Measurements from ENCODE around the gene RAB31.
A peak's percentile ranks its signal among the peaks of the same experiment; 100 is the strongest.

Gene RAB31

DNA sequence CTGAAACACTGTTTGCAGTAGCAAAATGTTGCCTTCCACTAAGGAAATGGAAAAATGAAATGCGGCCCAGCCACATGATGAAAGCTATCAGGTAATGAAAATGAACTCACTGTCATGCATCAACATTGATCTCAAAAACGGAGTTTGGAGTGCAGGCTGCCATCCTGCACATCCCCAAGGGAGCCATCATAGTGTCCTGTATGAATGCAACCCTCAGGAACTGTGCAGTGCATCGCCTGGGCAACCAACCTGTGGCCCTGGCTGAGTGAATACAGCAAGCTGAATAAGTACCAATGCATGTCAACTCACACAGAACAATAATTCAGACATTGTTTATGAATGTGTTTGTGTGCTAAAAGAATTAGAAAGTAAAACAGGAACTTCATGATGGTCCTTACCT, 154.6 kb downstream of the RAB31 start:
- DNase-seq (ENCODE audit: low read depth), result no peak

DNA sequence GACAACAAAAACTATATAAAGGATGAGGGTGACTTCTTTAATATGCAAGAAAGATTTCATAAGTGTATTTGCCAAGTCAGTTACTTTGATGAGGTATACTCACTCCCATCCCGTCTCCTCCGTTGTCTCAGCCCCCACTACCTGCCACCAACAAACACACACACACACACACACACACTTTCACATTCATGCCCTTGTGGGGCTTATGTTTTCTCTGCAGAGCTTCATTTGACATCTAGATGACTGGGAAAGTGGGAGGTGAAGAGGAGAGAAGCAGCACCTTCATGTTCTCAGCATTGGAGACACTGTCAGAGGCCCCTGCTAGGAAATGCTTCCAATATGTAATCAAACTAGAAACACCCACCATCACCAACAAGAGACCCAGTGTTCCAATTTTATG, 155.2 kb downstream of the RAB31 start:
- no peak for DNase-seq (ENCODE audit: low read depth)

- no peak for DNase-seq (ENCODE audit: low read depth)
Observed at GRCh38 chr18:9865764-9866490, 157.8 kb downstream of the RAB31 start.

DNA sequence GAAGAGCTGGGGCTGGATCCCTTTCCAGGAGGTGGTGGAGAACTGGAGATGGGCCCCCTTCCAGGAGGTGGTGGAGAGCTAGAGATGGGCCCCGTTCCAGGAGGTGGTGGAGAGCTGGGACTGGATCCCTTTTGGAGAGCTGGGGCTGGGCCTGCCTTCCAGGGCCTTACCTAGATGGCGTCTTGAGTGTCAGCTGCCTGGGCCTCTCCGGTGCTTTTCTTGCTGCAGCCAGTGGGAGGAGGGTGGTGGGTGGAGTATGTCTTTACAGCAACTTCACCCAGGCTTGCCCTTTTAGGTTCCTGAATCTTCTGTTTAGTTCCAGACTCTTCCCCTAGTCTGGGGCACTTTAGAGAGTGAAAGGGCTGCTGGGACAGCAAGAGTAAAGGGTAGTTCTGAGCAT, 158.5 kb downstream of the RAB31 start:
- no peak for DNase-seq (ENCODE audit: low read depth)

DNA sequence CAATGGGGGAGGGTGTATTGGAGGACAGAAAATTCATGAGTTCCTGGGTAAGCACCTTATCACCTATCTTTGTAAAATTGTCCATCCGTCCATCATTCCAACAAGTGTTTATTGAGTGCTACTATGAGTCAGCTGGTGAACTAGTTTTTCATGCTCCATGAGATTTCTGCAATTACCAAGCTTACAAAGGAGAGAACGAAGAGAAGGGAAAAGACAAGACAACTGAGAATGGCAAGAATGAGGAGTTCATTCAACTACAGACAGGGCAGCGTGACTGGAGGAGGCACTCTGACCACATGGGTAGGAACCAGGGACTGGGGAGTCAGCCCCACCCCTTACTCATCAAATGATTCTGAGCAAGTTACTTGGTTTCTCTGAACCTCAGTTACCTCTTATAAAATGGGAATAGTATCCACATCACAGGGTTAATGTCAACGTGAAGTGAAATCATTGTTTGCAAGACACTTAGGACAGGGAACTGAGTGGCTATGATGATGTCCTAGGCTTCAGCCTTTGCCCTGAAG, 159.0 kb downstream of the RAB31 start:
- DNase-seq (ENCODE audit: low read depth), result no peak

- no peak for DNase-seq (ENCODE audit: low read depth)
Observed at GRCh38 chr18:9868857-9869714, 161.0 kb downstream of the RAB31 start.

DNA sequence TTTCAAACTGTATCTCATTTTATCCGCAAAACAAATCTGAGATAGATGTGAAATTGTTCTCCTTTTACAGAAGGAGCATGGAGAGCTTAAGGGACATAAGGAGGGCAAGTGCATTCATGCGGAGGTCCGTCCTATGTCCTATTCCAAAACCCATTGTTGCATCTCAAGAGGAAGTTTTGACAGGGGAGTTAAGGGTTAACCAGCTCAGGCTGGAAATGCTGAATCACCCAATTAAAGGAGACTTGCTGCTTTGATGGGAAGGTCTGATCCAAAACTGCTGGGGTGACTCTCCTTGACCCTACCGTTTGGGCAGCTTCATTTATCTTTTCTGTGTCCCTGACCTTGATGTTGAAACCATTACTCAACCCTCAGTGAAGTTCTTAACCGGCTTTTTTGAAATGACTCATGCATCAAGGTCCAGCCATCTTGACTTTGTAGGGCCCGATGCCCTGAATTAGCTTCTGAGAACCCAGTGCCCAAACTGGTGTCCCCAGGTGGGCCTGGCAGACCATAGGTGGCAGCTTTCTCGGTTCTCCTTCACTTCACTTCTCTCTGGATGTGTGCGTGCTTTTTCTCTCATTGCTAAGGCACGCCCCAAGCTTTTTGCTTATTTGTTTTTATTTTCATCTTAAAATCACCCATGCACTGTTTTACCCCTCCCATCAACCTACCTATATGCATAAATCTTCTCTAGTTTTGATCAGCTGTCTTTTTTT, 161.8 kb downstream of the RAB31 start:
- no peak for DNase-seq (ENCODE audit: low read depth)

DNA sequence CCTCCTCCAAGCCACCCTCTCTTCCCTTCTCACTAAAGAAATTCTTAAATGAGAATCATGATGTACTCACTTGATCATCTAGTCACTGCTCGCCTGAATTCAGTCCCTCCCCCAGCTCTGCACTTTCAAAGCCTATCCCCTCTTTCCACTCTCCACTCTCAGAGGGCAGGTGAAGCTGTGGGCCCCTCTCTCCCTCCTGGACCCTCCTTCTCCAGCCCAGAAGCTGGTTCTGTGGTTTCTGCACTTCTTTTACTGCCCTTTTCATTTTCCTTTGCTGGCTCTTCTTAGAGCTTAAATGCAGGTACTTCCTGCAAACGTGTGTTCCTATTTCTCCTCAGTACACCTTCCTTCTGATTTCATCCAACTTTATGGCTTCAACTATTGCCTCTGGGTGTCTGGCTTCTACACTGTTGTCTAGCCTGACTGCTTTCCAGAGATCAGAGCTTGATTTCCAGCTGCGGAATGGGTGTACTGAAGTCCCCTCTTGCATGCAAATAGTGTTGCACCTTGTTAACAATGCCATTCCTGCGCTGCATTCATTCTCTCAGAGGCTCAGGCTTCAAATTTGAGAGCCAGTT, 162.4 kb downstream of the RAB31 start:
- no peak for DNase-seq (ENCODE audit: low read depth)

GRCh38 chr18:9871244-9871746, 163.2 kb downstream of the RAB31 start:
- no peak for DNase-seq (ENCODE audit: low read depth)

DNA sequence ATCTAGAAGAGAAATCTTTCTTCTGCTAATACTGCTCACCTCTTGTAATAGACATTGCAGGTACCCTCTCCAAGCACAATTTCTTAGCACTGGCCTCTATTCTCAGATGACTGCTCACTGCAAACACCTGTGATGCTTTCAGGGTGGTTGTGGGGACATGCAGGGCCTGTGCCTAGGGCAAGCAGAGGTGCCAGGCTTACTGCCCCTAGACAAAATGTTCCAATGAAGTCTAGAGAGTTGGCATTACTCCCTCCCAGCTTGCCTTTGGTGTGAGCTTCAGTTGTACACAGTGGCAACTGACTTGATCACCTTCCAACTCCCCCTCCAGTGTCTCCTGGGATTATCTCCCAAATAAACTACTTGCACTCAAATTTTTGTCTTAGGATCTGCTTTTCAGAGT, 164.7 kb downstream of the RAB31 start:
- DNase-seq (ENCODE audit: low read depth), result no peak

GRCh38 chr18:9874728-9875127, 166.6 kb downstream of the RAB31 start:
- DNase-seq (ENCODE audit: low read depth), result no peak

DNA sequence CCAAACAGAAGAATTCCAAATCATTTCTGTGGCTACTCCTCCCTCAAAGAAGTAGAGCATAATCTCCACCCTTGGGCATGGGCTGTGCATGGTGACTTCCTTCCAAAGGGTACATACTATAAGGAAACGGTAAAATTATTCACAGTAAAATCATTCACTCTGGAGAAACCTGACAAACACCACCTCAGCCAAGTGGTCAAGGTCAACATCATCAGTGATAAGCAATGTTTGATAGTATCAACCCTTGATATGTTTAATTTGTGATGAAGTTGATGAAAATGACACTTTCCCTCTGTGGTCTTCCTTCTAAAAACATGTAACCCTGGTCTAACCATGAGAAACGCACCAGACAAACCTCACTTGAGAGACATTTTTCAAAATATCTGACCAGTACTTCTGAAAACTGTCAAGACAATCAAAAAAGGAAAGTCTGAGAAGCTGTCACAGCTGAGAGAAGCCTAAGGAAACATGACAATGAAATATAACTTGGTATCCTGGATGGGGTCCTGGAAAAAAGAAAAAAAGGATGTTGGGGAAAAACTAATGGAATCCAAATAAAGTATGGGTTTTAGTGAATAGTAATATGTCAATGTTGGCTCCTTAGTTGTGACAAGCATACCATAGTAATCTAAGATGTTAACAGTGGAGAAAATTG, 168.2 kb downstream of the RAB31 start:
- peak; percentile 33 for DNase-seq (ENCODE audit: low read depth)

DNA sequence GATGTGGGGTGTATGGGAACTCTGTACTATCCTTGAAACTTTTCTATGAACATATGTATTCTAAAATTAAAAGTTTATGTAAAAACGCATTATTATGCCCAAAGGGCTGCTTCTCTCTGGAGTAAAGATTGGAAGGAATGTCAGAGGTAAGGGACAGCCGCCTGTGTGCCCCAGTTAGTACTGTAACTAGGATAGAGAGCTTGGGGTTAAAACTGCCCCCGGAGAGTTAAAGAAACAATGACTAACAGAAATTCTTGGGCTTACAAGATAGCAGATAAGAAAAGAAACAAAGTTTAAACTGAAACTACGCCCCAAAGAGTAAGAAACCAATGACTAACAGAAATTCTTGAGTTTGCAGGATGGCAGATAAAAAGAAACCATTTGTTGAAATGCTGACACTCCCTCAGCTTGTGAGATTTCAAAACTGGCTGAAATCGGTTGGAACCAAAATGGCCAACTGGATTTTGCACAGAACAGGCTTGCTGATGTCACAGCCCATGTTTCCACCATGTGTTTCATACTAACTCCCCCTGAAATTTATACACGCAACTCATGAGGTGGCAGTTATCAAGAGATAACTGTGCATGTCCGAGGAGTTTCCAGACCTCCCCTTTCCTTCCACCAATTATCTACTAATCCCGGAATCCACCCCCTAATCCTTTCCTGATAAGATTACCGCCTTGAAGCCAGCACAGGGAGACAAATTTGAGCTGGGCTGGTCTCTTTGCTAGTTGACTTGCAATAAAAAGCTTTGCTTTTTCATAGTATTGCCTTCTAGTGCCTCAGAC, 169.0 kb downstream of the RAB31 start:
- DNase-seq (ENCODE audit: low read depth), result peak; percentile 94

- DNase-seq (ENCODE audit: low read depth), result no peak
Observed at GRCh38 chr18:9877655-9878014, 169.5 kb downstream of the RAB31 start.

DNA sequence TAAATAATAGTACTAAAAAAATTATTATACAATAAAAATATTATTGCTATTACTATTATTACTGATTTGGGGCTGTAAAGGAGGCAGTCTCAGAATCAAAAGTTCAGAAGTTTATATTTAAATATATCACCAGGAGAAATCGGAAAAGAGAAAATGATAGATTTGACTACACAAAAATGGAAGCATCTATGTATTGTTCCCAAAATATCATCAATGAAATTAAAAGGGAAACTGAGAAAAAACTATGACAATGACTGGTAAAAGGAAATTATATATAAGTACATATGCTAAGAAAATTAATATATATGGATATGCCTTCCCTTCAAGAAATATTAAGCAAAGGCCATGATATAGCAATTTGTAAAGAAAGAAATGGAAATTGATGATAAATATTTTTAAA, 170.0 kb downstream of the RAB31 start:
- no peak for DNase-seq (ENCODE audit: low read depth)

DNA sequence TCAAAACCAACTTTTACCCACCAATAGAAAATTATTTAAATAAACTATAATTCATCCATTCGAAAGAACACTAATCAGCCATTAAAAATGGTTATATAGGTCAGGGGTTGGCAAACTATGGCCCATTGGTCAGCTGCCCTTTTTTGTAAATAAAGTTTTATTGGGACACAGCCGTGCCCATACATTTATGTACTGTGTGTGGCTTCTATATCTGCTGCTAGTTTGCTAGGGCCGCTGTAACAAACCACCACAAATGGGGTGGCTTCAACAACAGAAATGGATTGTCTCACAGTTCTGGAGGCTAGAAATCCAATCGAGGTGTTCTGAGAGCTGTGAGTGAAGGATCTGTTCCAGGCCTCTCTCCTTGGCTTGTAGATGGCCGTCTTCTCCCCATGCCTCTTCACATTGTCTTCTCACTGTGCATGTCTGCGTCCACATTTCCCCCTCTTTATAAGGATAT, 170.7 kb downstream of the RAB31 start:
- DNase-seq (ENCODE audit: low read depth), result no peak

DNA sequence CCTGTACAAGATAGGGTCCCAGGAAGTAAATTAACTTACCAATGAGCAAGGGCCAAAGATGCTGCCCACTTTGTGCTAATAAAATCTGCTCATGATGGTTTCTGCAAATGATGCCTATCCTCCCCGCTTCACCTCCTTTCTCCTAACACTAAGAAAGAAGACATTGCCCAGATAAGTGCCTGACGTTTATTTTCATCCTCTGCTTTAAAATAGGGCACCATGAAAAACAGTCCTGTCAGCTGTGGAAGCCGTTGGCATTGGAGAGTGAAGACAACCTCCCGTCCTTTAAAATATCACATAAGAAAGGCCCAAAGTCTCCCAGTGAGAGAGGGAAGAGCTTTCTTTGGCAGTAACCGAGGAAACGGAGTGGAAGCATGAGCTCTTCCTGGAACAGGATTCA, 176.0 kb downstream of the RAB31 start:
- DNase-seq (ENCODE audit: low read depth), result no peak

GRCh38 chr18:9884532-9885140, 176.5 kb downstream of the RAB31 start:
- DNase-seq (ENCODE audit: low read depth), result no peak

GRCh38 chr18:9885170-9886004, 177.3 kb downstream of the RAB31 start, which contains the start of gene TXNDC2:
Gene TXNDC2, plus strand, starts transcription at chr18:9885973. Its CDS starts 708 bp downstream, at chr18:9886681.
- no peak for DNase-seq (ENCODE audit: low read depth)

Data from HS-27A (cell line).